HG03045 (cell line): ENCODE results near the gene TVP23B.
"Not testable (repeated sequence)": the region's sequence is repeated elsewhere in the genome, so short reads cannot be mapped to it uniquely, and the experiment has no call there.

Experiments used
- ATAC-seq: cut with Tn5 transposase; IDR thresholded peaks from one replicate; pipeline ENCODE4 v1.9.1; 2021; ENCODE audit warnings: mild to moderate bottlenecking, moderate library complexity; ENCODE audit not compliant: unreplicated experiment

The TVP23B gene

GRCh38 chr17:18780991-18781718 is at the start of gene TVP23B:
Gene TVP23B (plus strand): TSS chr17:18781183. CDS start chr17:18781294, 111 bp downstream.
- ATAC-seq, result peak; percentile 97

GRCh38 chr17:18732438-18732837 is 48.5 kb upstream of the TVP23B start:
- not testable (repeated sequence) for ATAC-seq

GRCh38 chr17:18733350-18733749 is 47.6 kb upstream of the TVP23B start:
- not testable (repeated sequence) for ATAC-seq

GRCh38 chr17:18739616-18740391 is 41.2 kb upstream of the TVP23B start:
- not testable (repeated sequence) for ATAC-seq

GRCh38 chr17:18741228-18741627 is 39.8 kb upstream of the TVP23B start:
- not testable (repeated sequence) for ATAC-seq

GRCh38 chr17:18743699-18744421 is 37.1 kb upstream of the TVP23B start, which contains the start of gene FBXW10:
Gene FBXW10 (plus strand): TSS chr17:18744054. CDS start chr17:18744245, 191 bp downstream.
- ATAC-seq, result not testable (repeated sequence)

GRCh38 chr17:18744726-18745125 is 36.3 kb upstream of the TVP23B start:
- ATAC-seq, result not testable (repeated sequence)

GRCh38 chr17:18746551-18746950 is 34.4 kb upstream of the TVP23B start:
- ATAC-seq, result not testable (repeated sequence)

GRCh38 chr17:18747501-18747900 is 33.5 kb upstream of the TVP23B start:
- ATAC-seq, result not testable (repeated sequence)

- ATAC-seq, result not testable (repeated sequence)
Measured at GRCh38 chr17:18750242-18750641, 30.7 kb upstream of the TVP23B start.

- not testable (repeated sequence) for ATAC-seq
Measured at GRCh38 chr17:18753829-18754409, 27.1 kb upstream of the TVP23B start.

- ATAC-seq, result not testable (repeated sequence)
Measured at GRCh38 chr17:18755969-18756368, 25.0 kb upstream of the TVP23B start.

GRCh38 chr17:18757368-18758044 is 23.5 kb upstream of the TVP23B start:
- not testable (repeated sequence) for ATAC-seq

- ATAC-seq, result not testable (repeated sequence)
Measured at GRCh38 chr17:18758344-18758743, 22.6 kb upstream of the TVP23B start.

- not testable (repeated sequence) for ATAC-seq
Measured at GRCh38 chr17:18760221-18760620, 20.8 kb upstream of the TVP23B start.

GRCh38 chr17:18770572-18770971 is 10.4 kb upstream of the TVP23B start:
- ATAC-seq, result not testable (repeated sequence)

- ATAC-seq, result not testable (repeated sequence)
Measured at GRCh38 chr17:18771066-18771465, 9.9 kb upstream of the TVP23B start.

GRCh38 chr17:18772471-18772870 is 8.5 kb upstream of the TVP23B start:
- ATAC-seq, result no peak

GRCh38 chr17:18781805-18782204 is 822 bp downstream of the TVP23B start:
- not testable (repeated sequence) for ATAC-seq

GRCh38 chr17:18785933-18786332 is 5.0 kb downstream of the TVP23B start:
- not testable (repeated sequence) for ATAC-seq
